Fibroblast of skin of abdomen (primary cell): ENCODE measurements around the gene SERPINE3.

Source experiments
- DNase-seq: peaks from one replicate; pipeline ENCODE4 v3.0.0-alpha.2; 2013

SERPINE3 gene

GRCh38 chr13:51363625-51364024 lies 24.1 kb downstream of the SERPINE3 start:
- DNase-seq, result no peak

- peak; percentile 85 for DNase-seq
Measured at GRCh38 chr13:51364404-51365008, 25.0 kb downstream of the SERPINE3 start.

DNA sequence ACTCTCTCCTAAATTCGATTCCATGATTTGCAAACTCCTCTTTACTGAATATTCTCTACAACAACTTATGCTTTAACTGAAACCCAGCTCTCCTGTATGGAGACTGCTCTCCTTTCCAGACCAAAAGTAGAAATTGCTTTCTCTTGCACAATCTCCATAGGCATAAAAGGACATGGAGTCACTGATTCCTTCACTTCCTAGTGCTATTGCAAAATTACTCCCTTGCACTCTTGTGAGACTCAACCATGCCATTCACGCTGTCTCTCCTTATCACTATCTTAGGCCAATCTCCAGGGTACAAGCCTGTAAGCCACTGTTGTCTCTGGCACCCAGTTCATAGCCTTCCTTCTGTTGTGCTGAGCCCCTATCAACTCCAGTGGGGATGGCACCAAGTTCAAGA lies 30.6 kb downstream of the SERPINE3 start:
- peak; percentile 36 for DNase-seq

- DNase-seq, result no peak
Measured at GRCh38 chr13:51370811-51371210, 31.3 kb downstream of the SERPINE3 start.

GRCh38 chr13:51371768-51372399 lies 32.4 kb downstream of the SERPINE3 start:
- DNase-seq, result no peak

GRCh38 chr13:51373451-51373850 lies 34.0 kb downstream of the SERPINE3 start:
- DNase-seq, result no peak

- no peak for DNase-seq
Measured at GRCh38 chr13:51380269-51380668, 40.8 kb downstream of the SERPINE3 start.

DNA sequence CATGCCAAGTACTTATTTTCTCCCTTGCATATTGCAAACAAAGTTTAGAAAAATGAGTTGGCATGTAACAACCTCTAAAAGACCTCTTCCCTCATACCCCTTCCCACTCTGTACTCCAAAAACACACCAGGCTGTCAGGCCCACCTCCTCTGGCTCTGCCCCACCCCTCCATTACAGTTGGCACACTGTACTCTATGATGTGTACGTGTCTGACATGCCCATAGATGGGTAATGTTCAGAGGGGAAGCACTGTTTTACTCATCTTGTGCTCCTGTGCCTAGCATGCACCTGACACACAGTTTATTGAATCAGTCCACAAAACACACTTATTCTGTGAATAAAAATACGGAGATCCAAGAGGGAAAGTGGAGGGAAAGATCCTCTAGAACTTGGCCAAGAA lies 45.6 kb downstream of the SERPINE3 start:
- DNase-seq, result no peak

DNA sequence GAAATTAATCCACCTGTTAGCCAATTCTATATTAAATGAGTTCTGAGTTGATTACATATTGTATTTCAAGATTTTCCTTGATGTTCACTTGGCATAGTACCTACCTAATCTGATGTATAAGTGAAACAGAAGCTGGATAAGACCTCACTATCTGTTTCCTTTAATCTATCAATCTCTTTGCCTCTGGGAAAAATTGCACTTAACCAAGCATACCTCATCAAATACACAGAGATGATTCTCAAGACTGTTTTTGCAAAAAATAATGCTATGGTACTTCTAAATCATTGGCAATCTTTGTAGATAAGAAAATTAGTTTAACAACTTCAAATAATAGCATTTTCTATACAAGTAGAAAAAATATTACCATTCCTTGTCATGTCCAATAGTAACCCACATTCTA lies 55.2 kb downstream of the SERPINE3 start:
- no peak for DNase-seq

GRCh38 chr13:51396352-51396751 lies 56.9 kb downstream of the SERPINE3 start:
- peak; percentile 31 for DNase-seq

GRCh38 chr13:51397262-51397941 lies 57.9 kb downstream of the SERPINE3 start:
- DNase-seq, result peak; percentile 55

- DNase-seq, result no peak
Measured at GRCh38 chr13:51405176-51405575, 65.7 kb downstream of the SERPINE3 start.

DNA sequence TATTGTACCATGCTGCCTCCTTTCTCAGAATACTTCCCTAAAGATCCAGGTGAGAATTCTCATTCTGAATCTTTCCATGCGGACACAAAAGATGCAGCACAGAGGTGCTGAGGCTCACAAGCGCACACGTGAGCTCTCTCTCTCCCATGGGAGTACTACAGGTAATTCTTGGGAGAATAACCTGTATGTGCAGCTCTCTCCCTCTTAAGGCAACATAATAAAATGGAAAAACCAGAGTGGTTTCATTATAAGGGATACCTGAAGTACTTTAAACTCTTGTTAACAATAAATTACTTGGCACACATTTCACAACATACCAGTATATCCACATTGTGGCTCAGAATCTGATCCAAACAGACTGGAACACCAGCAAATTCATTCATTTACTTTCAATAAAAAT lies 72.9 kb downstream of the SERPINE3 start:
- DNase-seq, result no peak
